Keratinocyte (primary cell): ENCODE data around the gene DYNC1LI2.

Experiments
- CTCF ChIP-seq, 3 experiments: IDR thresholded peaks in 1 of 3; conservative IDR thresholded peaks in 1 of 3; optimal IDR thresholded peaks in 1 of 3; 2 replicates in 2 of 3; 3 replicates in 1 of 3; pipeline versions ENCODE3 to v1.5.1; 2011; ENCODE audit warnings: low read length in 3 of 3, mild to moderate bottlenecking in 3 of 3, moderate library complexity in 2 of 3, control low read depth in 1 of 3, inconsistent platforms in 1 of 3; ENCODE audit not compliant: insufficient read depth in 2 of 3; ENCODE audit errors: extremely low read depth in 1 of 3
- EZH2 ChIP-seq: IDR thresholded peaks from one replicate; pipeline ENCODE4 v1.6.1; 2012; ENCODE audit warnings: inconsistent platforms, mild to moderate bottlenecking, low read length, moderate library complexity

GRCh38 chr16:66746048-66746447 lies 5.4 kb downstream of the DYNC1LI2 start:
- TF ChIP-seq EZH2 (no peak), CTCF (optimal IDR thresholded peaks at IDR 0.05 in 1 of 3, IDR thresholded peaks at IDR 0.05 in 1 of 3, conservative IDR thresholded peaks at IDR 0.05 in 1 of 3; ENCODE audit: extremely low read depth in 1 of 3, insufficient read depth in 2 of 3, low read length in 3 of 3) (no peak)
